Mesodermal cell (in vitro differentiated cells): Measurements from ENCODE around the gene CCL27.

Source experiments
- H3K27ac ChIP-seq: 2 replicates; pipeline ENCODE4 v1.7.0; 2013; ENCODE audit warnings: mild to moderate bottlenecking, low read depth, low read length, moderate library complexity; ENCODE audit not compliant: severe bottlenecking
- H3K36me3 ChIP-seq: 2 replicates; pipeline ENCODE4 v1.7.1; 2013; ENCODE audit warnings: mild to moderate bottlenecking, low read length, moderate library complexity; ENCODE audit not compliant: control insufficient read depth, insufficient read depth
- H3K4me1 ChIP-seq: one replicate; pipeline ENCODE4 v1.7.1; 2013; ENCODE audit warnings: mild to moderate bottlenecking, low read length; ENCODE audit not compliant: insufficient read depth, control insufficient read depth, poor library complexity, severe bottlenecking
- H3K4me3 ChIP-seq: 2 replicates; pipeline ENCODE4 v1.7.0; 2013; ENCODE audit warnings: low read length, control low read depth, mild to moderate bottlenecking; ENCODE audit not compliant: insufficient read depth, poor library complexity, severe bottlenecking; ENCODE audit errors: extremely low read depth
- H3K9me3 ChIP-seq: 2 replicates; pipeline ENCODE4 v1.7.1; 2013; ENCODE audit warnings: mild to moderate bottlenecking, low read length, moderate library complexity; ENCODE audit not compliant: control insufficient read depth
- WGBS, 2 experiments: methylation state at CpG; one replicate each; pipeline ENCODE4 v1.1.5; 2013; ENCODE audit warnings: missing lambda C conversion rate in 2 of 2; ENCODE audit not compliant: insufficient coverage in 2 of 2; 5-methylcytosine and 5-hydroxymethylcytosine counted together

The CCL27 gene

DNA sequence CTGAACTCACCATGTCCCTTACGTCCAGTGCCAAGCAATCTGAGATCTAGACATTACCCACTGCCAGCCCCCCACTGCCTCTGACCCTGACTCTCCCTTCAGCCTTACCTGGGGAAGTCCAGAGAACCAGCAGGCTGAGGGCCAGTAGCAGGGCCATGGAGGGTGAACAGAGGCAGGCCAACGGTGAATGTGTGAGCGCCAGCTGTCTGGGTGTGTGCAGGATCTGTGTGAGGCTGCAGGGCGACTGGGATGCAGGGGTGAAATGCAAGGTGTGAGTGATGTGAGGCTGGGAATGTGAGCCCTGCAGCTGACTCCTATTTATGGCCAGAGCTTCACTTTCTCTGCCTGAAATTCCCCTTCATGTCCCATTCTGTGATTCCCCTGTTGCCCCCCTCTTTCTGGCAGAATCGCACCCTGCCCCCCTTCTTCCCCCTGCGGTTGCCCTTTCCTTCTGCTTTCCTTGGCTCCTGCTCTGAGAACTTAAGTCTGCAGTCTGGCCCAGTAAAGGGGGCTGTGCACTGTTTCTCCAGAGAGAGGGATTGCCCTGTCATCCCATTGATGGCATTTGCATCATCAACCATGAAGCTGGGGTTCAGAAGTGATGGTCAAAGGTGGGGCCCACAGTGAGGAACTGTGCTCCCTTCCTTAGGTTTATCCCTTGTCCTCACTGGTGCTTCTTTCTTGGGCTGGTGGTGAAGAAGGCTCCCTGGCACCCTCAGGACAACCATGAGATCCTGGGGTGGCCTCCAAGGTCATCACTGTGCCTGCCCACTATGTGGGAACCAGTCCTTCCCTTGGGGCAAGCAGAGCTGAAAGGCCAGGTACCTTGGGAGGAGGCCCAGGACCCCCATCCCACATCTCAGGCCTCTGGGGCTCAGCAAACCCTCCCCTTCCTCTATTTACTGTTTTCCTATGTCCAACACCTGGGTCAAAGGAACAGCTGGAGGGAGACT lies 28.8 kb upstream of the CCL27 start, which contains the start of gene CCL19:
Gene CCL19, minus strand, starts transcription at position 294 of the 953 bp plus-strand sequence. Its CDS starts 137 bp downstream, at position 157.
- Histone ChIP-seq H3K36me3 (no peaks in the 10 kb centered on the region), H3K4me3 (no peak within 1 kb of the TSS), H3K9me3 (no peaks in the 10 kb centered on the region), H3K4me1 (no peaks in the 10 kb centered on the region), H3K27ac (no peak within 1 kb of the TSS)
- 85 to 90% methylated on average over 4 to 5 of the region's 6 CpGs for WGBS, 2 experiments

DNA sequence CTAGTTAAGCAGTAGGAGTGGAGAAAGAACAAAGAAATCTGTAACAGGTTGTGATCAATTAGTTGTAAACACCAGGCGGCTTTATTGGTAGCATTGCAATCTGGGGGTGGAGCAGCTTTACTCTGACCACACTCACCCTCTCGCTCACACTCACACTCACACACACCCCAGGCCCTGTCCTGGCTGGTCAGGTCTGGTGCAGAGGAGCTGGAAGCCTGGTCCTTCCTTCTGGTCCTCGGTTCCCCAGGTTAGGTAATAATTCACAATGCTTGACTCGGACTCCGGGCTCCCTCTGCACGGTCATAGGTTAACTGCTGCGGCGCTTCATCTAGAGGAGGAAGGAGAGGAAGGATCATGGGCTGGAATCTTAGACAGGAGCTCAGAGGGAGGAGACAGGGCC lies 27.1 kb upstream of the CCL27 start:
- Histone ChIP-seq H3K4me3 (no peak overlapping the region), H3K36me3 (no peaks in the 10 kb centered on the region), H3K27ac (no peak overlapping the region), H3K9me3 (no peaks in the 10 kb centered on the region), H3K4me1 (no peaks in the 10 kb centered on the region)
- 86 to 96% methylated on average over 4 to 8 of the region's 8 CpGs for WGBS, 2 experiments

DNA sequence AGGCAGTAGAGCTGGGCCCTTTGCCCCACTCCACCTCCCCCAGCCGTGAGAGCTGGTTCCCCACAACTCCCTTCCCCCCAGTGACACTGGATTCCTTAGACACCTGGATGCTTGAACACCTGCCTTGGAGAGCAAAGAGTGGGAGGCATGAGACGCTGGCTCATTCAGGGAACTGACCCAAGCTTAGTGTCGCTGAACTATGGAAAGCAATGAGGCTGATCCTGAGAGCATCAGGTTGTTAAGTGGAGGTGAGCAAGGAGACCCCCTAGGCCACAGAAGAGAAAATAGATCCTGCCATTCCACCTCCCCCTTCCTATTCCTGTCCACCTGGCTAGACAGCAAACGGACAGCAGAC lies 26.6 kb upstream of the CCL27 start:
- Histone ChIP-seq H3K36me3 (no peaks in the 10 kb centered on the region), H3K9me3 (no peaks in the 10 kb centered on the region), H3K4me3 (no peak overlapping the region), H3K27ac (no peak overlapping the region), H3K4me1 (no peaks in the 10 kb centered on the region)
- WGBS, 2 experiments = 91% methylated on average over 3 of the region's 4 CpGs; no CpG with 5 or more reads in 1 of the 2 experiments

DNA sequence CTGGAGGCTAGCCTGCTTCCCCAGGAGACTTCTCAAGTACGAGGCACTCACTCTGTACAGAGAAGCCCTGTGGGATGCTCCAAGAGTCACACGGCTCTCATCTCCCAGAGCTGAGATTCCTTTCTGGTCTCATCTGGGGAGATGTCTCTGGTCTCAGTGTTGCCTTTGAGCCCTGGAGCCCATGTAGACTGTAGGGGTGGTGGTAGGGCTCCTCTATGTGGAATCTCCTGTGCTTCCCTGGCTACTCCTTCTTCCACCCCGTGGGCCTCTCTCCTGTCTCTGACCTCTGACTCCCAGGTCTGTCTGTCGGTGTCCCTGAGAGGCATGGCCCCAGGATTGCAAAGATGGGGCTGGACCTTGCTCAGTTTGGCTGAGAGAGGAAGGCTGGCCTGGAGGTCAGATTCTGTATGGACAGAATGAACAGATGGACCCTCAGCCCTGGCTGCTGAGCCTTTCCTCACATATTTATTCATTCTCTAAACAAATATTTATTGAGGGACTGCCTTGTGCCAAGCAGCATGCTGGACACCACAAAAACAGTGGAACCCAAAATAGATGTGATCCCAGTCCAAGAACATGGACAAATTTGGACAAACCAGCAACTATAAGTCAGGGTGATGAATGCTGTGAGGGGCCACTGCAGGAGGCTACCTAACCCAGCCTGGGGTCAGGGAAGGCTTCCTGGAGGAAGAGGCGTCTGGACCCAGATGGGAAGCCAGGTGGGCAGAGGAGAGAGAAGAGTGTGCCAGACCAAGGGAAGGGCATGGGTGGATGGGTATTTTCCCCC lies 26.1 kb upstream of the CCL27 start:
- no peak overlapping the region for H3K27ac ChIP-seq
- no peaks in the 10 kb centered on the region for H3K36me3 ChIP-seq
- H3K9me3 ChIP-seq = no peaks in the 10 kb centered on the region
- 91 to 94% methylated on average over 1 to 3 of the region's 5 CpGs for WGBS, 2 experiments
- no peak overlapping the region for H3K4me3 ChIP-seq
- no peaks in the 10 kb centered on the region for H3K4me1 ChIP-seq

DNA sequence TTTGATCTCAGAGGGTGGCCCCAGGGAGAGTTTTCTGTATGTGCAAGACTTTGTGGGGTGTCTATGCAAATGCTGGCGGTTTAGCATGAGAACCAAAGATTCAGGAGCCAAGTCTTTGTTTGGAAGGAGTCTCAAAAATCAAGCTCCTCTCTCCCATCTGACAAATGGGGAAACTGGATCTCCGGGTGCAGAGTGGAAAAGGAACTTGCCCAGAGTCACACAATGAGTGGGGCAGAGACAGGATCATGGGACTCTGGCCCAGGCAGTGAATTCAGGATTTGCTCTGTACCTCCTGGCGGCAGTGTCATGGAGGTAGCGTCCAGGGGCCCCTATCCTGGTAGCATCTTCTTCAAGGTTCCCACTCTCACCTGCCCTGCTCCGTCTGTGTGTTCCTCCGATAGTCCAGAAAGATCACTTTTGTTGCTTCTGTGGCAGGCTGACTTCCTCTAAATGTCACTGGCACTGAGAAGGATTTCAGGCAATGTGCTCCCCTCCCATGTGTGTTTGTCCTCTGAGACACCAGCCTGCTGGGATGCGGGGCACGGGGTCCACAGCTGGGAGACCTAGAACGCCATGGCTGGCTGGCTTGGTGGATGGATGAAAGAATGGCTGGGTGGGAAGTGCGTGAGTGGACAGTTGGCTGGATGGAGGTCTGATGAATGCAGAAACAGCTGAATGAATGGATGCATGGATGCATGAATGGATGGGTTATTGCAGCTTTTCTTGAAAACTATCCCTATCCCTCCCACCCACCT lies 25.0 kb upstream of the CCL27 start:
- Histone ChIP-seq H3K4me1 (no peaks in the 10 kb centered on the region), H3K9me3 (no peaks in the 10 kb centered on the region), H3K36me3 (no peaks in the 10 kb centered on the region), H3K4me3 (no peak overlapping the region), H3K27ac (no peak overlapping the region)
- 83 to 87% methylated on average over 9 to 10 of the region's 10 CpGs for WGBS, 2 experiments

DNA sequence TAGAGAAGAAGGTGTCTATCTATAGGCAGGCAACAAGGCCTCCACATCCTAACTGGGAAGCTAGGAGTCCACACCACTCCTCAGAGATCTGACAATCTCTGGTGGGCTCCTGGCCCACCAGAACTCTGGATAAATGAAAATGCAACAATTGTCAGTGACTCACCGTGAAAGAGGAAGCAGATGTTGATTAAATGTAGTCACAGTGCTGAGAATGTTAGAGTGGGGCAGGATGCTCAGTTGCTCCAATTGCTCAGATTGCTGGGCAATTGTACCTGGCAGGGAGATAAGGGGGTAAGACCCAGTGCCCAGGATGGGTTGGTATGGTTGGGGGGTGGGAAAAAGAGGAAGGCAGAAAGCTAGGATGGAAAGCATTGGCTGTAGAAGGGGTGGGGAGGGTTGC lies 24.3 kb upstream of the CCL27 start:
- no peaks in the 10 kb centered on the region for H3K4me1 ChIP-seq
- no peaks in the 10 kb centered on the region for H3K9me3 ChIP-seq
- H3K36me3 ChIP-seq = peaks cover 2% of the 10 kb centered on the region
- WGBS, 2 experiments = 85 to 92% methylated on average over 1 of the region's 1 CpG
- H3K4me3 ChIP-seq = no peak overlapping the region
- no peak overlapping the region for H3K27ac ChIP-seq

DNA sequence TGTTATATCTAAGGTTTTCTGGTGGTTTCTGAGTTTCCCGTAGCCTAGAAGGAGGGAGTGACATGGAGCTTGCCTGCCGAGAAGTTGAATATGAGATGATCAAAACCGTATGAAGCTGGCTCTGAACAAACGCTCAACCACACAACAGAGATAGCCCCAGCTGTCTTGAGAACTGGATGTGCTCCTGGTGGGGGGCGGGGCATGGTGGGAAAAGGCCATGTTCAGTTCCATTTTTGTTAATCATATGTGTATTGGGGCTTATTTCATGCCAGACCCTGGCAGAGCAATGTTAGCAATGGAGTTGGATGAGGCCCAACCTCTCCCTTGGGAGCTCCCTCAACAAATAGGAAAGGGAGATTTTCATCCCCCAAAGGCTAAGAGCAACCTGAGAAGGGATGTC lies 23.8 kb upstream of the CCL27 start:
- H3K9me3 ChIP-seq = no peaks in the 10 kb centered on the region
- no peaks in the 10 kb centered on the region for H3K4me1 ChIP-seq
- H3K36me3 ChIP-seq = peaks cover 2% of the 10 kb centered on the region
- no peak overlapping the region for H3K4me3 ChIP-seq
- H3K27ac ChIP-seq = no peak overlapping the region
- 90 to 98% methylated on average over 3 to 5 of the region's 5 CpGs for WGBS, 2 experiments

DNA sequence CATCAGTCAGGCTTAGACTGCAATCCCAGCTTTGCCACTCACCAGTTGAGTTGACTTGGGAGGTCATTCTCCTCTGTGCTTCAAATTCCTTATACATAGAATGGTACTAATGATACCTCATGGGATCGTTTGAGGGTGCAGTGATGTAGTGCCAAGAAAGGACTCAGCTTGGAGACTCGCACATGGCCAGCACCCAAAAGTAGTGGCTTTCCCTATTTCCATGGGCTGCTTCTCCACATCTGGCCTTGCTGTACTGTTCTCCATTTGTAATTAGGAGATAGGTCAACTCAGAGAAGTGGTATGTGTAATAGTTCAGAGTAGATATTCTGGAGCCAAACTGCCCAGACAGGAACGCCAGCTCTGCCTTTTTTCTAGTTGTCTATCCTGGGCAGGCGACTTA lies 23.1 kb upstream of the CCL27 start:
- H3K4me3 ChIP-seq = no peak overlapping the region
- no peak overlapping the region for H3K27ac ChIP-seq
- 100% methylated on average over 2 of the region's 4 CpGs; no CpG with 5 or more reads in 1 of the 2 experiments for WGBS, 2 experiments

DNA sequence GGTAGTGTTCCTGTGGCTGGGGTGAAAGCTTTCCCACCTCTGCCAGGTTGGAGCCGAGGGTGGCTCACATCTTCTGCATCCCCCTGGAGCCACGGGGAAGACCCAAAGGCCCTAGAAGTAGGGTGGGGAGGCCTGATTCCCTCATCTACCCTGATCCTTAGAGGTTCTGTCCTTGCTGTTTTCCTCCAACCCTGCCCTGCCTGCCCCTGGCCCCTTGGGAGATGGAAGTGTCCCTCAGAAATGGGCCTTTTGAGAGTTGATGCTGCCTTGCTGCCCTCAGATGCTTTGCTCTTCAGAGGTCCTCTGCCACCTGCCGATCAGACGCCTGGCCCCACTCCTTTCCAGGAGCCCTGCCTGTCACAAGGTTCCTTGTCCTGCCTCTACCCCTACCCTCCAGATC lies 22.4 kb upstream of the CCL27 start:
- Histone ChIP-seq H3K27ac (no peak overlapping the region), H3K36me3 (peaks cover 2% of the 10 kb centered on the region), H3K4me3 (no peak overlapping the region), H3K9me3 (no peaks in the 10 kb centered on the region), H3K4me1 (no peaks in the 10 kb centered on the region)
- 92 to 97% methylated on average over 2 of the region's 4 CpGs for WGBS, 2 experiments

More for the DNA sequence above, 23.1 kb upstream of the CCL27 start:
- H3K36me3 ChIP-seq = peaks cover 2% of the 10 kb centered on the region
- no peaks in the 10 kb centered on the region for H3K4me1 ChIP-seq
- no peaks in the 10 kb centered on the region for H3K9me3 ChIP-seq

DNA sequence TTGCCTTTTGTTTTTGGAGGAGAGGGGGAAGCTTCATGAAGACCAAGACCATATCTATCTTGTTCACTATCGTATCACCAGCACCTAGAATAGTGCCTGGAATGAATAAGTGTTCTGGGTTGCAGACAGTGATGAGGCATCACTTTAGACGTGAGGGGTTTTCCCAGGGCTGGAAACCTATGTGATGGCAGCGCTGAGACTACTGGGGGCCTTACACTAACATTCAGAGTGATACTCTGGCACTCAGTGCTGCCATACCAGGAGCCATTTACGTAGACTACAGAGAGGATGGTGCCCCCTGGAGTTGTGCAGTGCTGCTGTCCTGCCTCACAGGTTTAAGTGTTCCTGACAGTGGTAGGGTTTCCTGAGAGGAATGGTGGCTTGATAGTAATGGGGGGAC lies 21.7 kb upstream of the CCL27 start:
- H3K4me1 ChIP-seq = no peaks in the 10 kb centered on the region
- H3K27ac ChIP-seq = no peak overlapping the region
- no peaks in the 10 kb centered on the region for H3K9me3 ChIP-seq
- no peak overlapping the region for H3K4me3 ChIP-seq
- 90 to 96% methylated on average over 3 of the region's 4 CpGs for WGBS, 2 experiments
- H3K36me3 ChIP-seq = peaks cover 2% of the 10 kb centered on the region
